SK-N-SH (cell line): ENCODE results near the gene CHCHD6. TPM values are rescaled to one million over a fixed set of nuclear protein-coding genes. Genes with fewer than 3 reads are reported as not detected.

ENCODE experiments used
- CTCF ChIA-PET: fragments of 300-600, 350-600 bp; formaldehyde crosslinking; extraction: SDS; loops from one replicate; lab custom pipeline; 2021; lab: Yijun Ruan, JAX
- POLR2A ChIA-PET: fragments of 350-600 bp; sonication (Branson Sonifier 250); formaldehyde crosslinking; extraction: SDS; loops from one replicate; lab custom pipeline; 2020; ENCODE audit warnings: antibody characterized with exemption, inconsistent platforms; lab: Yijun Ruan, JAX
- DNase-seq: peaks from one replicate; pipeline ENCODE4 v3.0.0; 2012
- H2AFZ ChIP-seq: fragments of 200-600 bp; sonication (generic); 2 replicates; pipeline ENCODE4 v1.8.1; 2016; ENCODE audit warnings: antibody characterized with exemption, mild to moderate bottlenecking, low read depth
- H3F3A ChIP-seq: fragments of 200-600 bp; sonication (generic); replicated peaks from 2 replicates; pipeline ENCODE3; 2016; ENCODE audit warnings: antibody characterized with exemption, mild to moderate bottlenecking; ENCODE audit not compliant: insufficient read depth
- H3K27ac ChIP-seq, 2 experiments: fragments of 200-500 bp in 1 of 2; fragments of 200-600 bp in 1 of 2; sonication (Bioruptor generic) in 1 of 2; sonication (generic), shearing (Covaris generic) in 1 of 2; 2 replicates each; pipeline versions ENCODE4 v1.5.1 to v1.6.1; 2014 to 2016; ENCODE audit warnings: low read depth in 2 of 2, inconsistent platforms in 1 of 2, low read length in 1 of 2, mild to moderate bottlenecking in 1 of 2, mixed read lengths in 1 of 2
- H3K27me3 ChIP-seq: fragments of 200-600 bp; sonication (generic), shearing (Covaris generic); 2 replicates; pipeline ENCODE4 v1.6.1; 2016; ENCODE audit warnings: mixed run types; ENCODE audit not compliant: insufficient read depth
- H3K36me3 ChIP-seq, 2 experiments: fragments of 200-500 bp in 1 of 2; fragments of 200-600 bp in 1 of 2; sonication (Bioruptor generic) in 1 of 2; sonication (generic) in 1 of 2; replicated peaks in 1 of 2; 2 replicates each; pipeline versions ENCODE3 to v1.5.1; 2014 to 2016; ENCODE audit warnings: low read length in 1 of 2, mild to moderate bottlenecking in 1 of 2; ENCODE audit not compliant: insufficient read depth in 2 of 2, control insufficient read depth in 1 of 2
- H3K4me1 ChIP-seq, 2 experiments: fragments of 200-500 bp in 1 of 2; fragments of 200-600 bp in 1 of 2; sonication (Bioruptor generic) in 1 of 2; sonication (generic), shearing (Covaris generic) in 1 of 2; 2 replicates each; pipeline versions ENCODE4 v1.5.1 to v1.6.1; 2014 to 2016; ENCODE audit warnings: low read depth in 1 of 2, low read length in 1 of 2, mixed run types in 1 of 2; ENCODE audit not compliant: insufficient read depth in 2 of 2, control insufficient read depth in 1 of 2
- H3K4me2 ChIP-seq: fragments of 200-600 bp; sonication (generic), shearing (Covaris generic); 2 replicates; pipeline ENCODE4 v1.6.1; 2017; ENCODE audit warnings: mixed run types
- H3K4me3 ChIP-seq, 2 experiments: fragments of 200-500 bp in 1 of 2; fragments of 200-600 bp in 1 of 2; sonication (Bioruptor generic) in 1 of 2; sonication (generic), shearing (Covaris generic) in 1 of 2; 2 replicates each; pipeline versions ENCODE4 v1.5.1 to v1.8.1; 2014 to 2016; ENCODE audit warnings: low read depth in 2 of 2, inconsistent platforms in 1 of 2, low read length in 1 of 2, mild to moderate bottlenecking in 1 of 2, mixed read lengths in 1 of 2, moderate library complexity in 1 of 2
- H3K79me2 ChIP-seq: fragments of 200-600 bp; sonication (generic); 2 replicates; pipeline ENCODE4 v1.8.1; 2017; ENCODE audit warnings: mild to moderate bottlenecking; ENCODE audit not compliant: insufficient read depth
- H3K9ac ChIP-seq: fragments of 200-600 bp; sonication (generic); 2 replicates; pipeline ENCODE4 v1.6.1; 2017; ENCODE audit warnings: mixed run types
- H3K9me2 ChIP-seq: fragments of 200-600 bp; sonication (generic); 2 replicates; pipeline ENCODE4 v1.6.1; 2017; ENCODE audit warnings: mixed run types
- H3K9me3 ChIP-seq: fragments of 200-600 bp; sonication (generic); 2 replicates; pipeline ENCODE4 v1.6.1; 2017; ENCODE audit warnings: mixed run types, mild to moderate bottlenecking, moderate library complexity
- H4K20me1 ChIP-seq: fragments of 200-600 bp; sonication (generic); 2 replicates; pipeline ENCODE4 v1.6.1; 2017; ENCODE audit warnings: mild to moderate bottlenecking, mixed run types; ENCODE audit not compliant: insufficient read depth
- CTCF ChIP-seq: fragments of 200-600 bp; sonication (generic); IDR thresholded peaks from 2 replicates; pipeline ENCODE4 v1.6.1; 2017; ENCODE audit warnings: antibody characterized with exemption, mild to moderate bottlenecking, moderate library complexity
- ELF1 ChIP-seq: IDR thresholded peaks from 2 replicates; pipeline ENCODE4 v1.4.0; 2012
- EP300 ChIP-seq, 2 experiments: IDR thresholded peaks; 2 replicates each; pipeline versions ENCODE4 v1.4.0 to v1.6.1; 2012; ENCODE audit warnings: borderline replicate concordance in 1 of 2, low read depth in 1 of 2, low read length in 1 of 2
- EZH2phosphoT487 ChIP-seq: fragments of 200-600 bp; sonication (generic); IDR thresholded peaks from 2 replicates; pipeline ENCODE4 v1.6.1; 2017; ENCODE audit warnings: low read depth, mixed run types, mild to moderate bottlenecking, antibody characterized with exemption, moderate library complexity, borderline replicate concordance
- FOSL2 ChIP-seq: IDR thresholded peaks from 2 replicates; pipeline ENCODE4 v1.4.0; 2012; ENCODE audit warnings: low read depth, mild to moderate bottlenecking, moderate library complexity, borderline replicate concordance
- FOXJ3 ChIP-seq: sonication (generic); formaldehyde crosslinking; IDR thresholded peaks from 2 replicates; pipeline ENCODE4 v1.5.1; 2020; ENCODE audit warnings: mild to moderate bottlenecking, missing genetic modification reagents
- GATA2 ChIP-seq: sonication (generic); formaldehyde crosslinking; IDR thresholded peaks from 2 replicates; pipeline ENCODE4 v1.5.0; 2020; ENCODE audit warnings: mild to moderate bottlenecking, missing genetic modification reagents
- JUND ChIP-seq: IDR thresholded peaks from 2 replicates; pipeline ENCODE4 v1.4.0; 2012
- MXI1 ChIP-seq: IDR thresholded peaks from 2 replicates; pipeline ENCODE4 v1.6.1; 2012; ENCODE audit warnings: mild to moderate bottlenecking, low read depth, low read length, improper control_type of control experiment
- NFIC ChIP-seq: IDR thresholded peaks from 2 replicates; pipeline ENCODE4 v1.4.0; 2012; ENCODE audit warnings: borderline replicate concordance
- POLR2AphosphoS5 ChIP-seq: IDR thresholded peaks from 2 replicates; pipeline ENCODE4 v1.6.1; 2012; ENCODE audit warnings: low read depth, low read length
- RAD21 ChIP-seq: IDR thresholded peaks from 2 replicates; pipeline ENCODE4 v1.6.1; 2012; ENCODE audit warnings: mild to moderate bottlenecking, low read length
- RCOR1 ChIP-seq: fragments of 150-350 bp; IDR thresholded peaks from 2 replicates; pipeline ENCODE4 v1.6.1; 2017; ENCODE audit warnings: antibody characterized with exemption, low read length
- SIN3A ChIP-seq: IDR thresholded peaks from 2 replicates; pipeline ENCODE4 v1.6.1; 2012; ENCODE audit warnings: low read depth, mild to moderate bottlenecking, low read length, moderate library complexity, borderline replicate concordance
- TAF1 ChIP-seq: IDR thresholded peaks from 2 replicates; pipeline ENCODE4 v1.6.1; 2012; ENCODE audit warnings: low read depth, mild to moderate bottlenecking, low read length, moderate library complexity, borderline replicate concordance
- TCF12 ChIP-seq: IDR thresholded peaks from 2 replicates; pipeline ENCODE4 v1.4.0; 2012
- TEAD4 ChIP-seq: IDR thresholded peaks from 2 replicates; pipeline ENCODE4 v1.4.0; 2012; ENCODE audit warnings: mild to moderate bottlenecking, borderline replicate concordance; ENCODE audit not compliant: insufficient read depth
- USF1 ChIP-seq: IDR thresholded peaks from 2 replicates; pipeline ENCODE4 v1.4.0; 2012; ENCODE audit warnings: low read depth, borderline replicate concordance
- YY1 ChIP-seq: IDR thresholded peaks from 2 replicates; pipeline ENCODE4 v1.4.0; 2012; ENCODE audit warnings: low read depth, mild to moderate bottlenecking
- WGBS: methylation state at CpG from one replicate; pipeline ENCODE4 v1.1.6; 2017; ENCODE audit warnings: low lambda C conversion rate; 5-methylcytosine and 5-hydroxymethylcytosine counted together
- polyA plus RNA-seq, 3 experiments: library from polyadenylated mRNA; depleted of rRNA; stranded (reverse); fragments of >200 nt; gene quantifications; 2 replicates each; pipeline ENCODE4 v1.2.3, GENCODE V29; 2012
- TF ChIP-seq, protein P1 (sequence below): IDR thresholded peaks from 2 replicates; pipeline ENCODE4 v1.4.0; 2012; ENCODE audit warnings: low read depth, borderline replicate concordance
- TF ChIP-seq, protein P2 (sequence below): IDR thresholded peaks from 2 replicates; pipeline ENCODE4 v1.4.0; 2012; ENCODE audit warnings: low read depth

Gene CHCHD6
- polyA plus RNA-seq, 1 of the 3 experiments (the other 2 are of a cell fraction): 42.5 TPM

- H3K79me2 ChIP-seq: no peaks in the 10 kb centered on the region
- peaks cover 7 to 11% of the 10 kb centered on the region in 2 experiments; a peak in 3 of 4 replicates for H3K4me1 ChIP-seq
- POLR2A ChIA-PET: no interaction called here
- H3K36me3 ChIP-seq: no peaks in the 10 kb centered on the region
- no peak for DNase-seq
- CTCF ChIA-PET: interaction anchor here (0.8 to 2.2 kb wide), 5 partner anchors 9 to 82 kb away, joined by 3 to 14 read pairs (median 3); no protein-coding TSS in a partner anchor
- WGBS: 82% methylated on average over 11 of the region's 13 CpGs
- TF ChIP-seq FOXJ3 (no peak), USF1 (no peak), SIN3A (no peak), TCF12 (no peak), JUND (no peak), EZH2phosphoT487 (no peak), TEAD4 (no peak), POLR2AphosphoS5 (no peak), TAF1 (no peak)
- TF ChIP-seq, protein P1, sequence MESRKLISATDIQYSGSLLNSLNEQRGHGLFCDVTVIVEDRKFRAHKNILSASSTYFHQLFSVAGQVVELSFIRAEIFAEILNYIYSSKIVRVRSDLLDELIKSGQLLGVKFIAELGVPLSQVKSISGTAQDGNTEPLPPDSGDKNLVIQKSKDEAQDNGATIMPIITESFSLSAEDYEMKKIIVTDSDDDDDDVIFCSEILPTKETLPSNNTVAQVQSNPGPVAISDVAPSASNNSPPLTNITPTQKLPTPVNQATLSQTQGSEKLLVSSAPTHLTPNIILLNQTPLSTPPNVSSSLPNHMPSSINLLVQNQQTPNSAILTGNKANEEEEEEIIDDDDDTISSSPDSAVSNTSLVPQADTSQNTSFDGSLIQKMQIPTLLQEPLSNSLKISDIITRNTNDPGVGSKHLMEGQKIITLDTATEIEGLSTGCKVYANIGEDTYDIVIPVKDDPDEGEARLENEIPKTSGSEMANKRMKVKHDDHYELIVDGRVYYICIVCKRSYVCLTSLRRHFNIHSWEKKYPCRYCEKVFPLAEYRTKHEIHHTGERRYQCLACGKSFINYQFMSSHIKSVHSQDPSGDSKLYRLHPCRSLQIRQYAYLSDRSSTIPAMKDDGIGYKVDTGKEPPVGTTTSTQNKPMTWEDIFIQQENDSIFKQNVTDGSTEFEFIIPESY: no peak
- H3K9me2 ChIP-seq: no peaks in the 10 kb centered on the region
- H3K4me2 ChIP-seq: no peak overlapping the region
- H3K9ac ChIP-seq: no peak overlapping the region
- no peaks in the 10 kb centered on the region for H3K9me3 ChIP-seq
- no peaks in the 10 kb centered on the region for H4K20me1 ChIP-seq
- H2AFZ ChIP-seq: no peak overlapping the region
- peaks cover 5% of the 10 kb centered on the region for H3F3A ChIP-seq
- H3K27ac ChIP-seq: peak overlapping the region in 1 of 2 experiments; percentile 43; a peak in 1 of 4 replicates
- H3K27me3 ChIP-seq: no peaks in the 10 kb centered on the region
- no peak overlapping the region for H3K4me3 ChIP-seq
Measured at GRCh38 chr3:126834596-126835471, 130.8 kb downstream of the CHCHD6 start.

DNA sequence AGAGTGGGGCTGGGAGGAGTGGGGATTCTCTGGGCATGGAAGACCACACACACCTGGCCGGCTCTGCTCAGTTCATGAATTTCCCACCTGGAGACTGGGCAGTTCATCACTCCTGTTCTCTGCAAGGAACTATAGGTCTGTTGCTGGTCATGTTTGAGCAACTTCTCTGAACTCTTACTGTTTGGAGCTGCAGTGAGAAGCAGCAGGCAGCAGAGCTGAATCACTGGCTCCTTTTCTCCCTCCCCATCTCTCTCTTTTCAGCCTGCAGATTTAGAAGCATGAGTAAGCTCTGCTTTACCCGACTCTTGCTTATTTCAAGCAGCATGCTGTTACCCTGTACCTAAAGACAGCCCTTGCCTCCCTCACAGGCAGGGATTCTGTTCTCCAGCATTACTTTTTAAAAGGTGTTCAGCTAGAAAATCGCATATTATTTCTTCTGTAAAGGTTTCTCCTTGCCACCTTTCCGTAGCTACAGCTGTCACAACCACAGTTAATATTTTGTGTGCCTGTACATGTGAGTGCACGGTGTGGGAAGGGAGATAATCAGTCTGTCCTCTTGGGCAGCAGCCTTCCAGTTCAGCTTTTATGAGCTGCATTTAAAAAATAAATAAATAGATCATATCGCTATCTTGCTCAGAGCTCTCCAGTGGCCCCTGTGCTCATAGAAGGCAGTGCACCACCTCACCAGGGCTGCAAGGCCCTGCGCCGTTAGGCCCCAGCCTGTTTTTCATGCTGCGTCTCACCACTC lies 131.6 kb downstream of the CHCHD6 start:
- no peaks in the 10 kb centered on the region for H3K79me2 ChIP-seq
- H3K4me2 ChIP-seq: no peak overlapping the region
- ChIA-PET CTCF (interaction anchor here (0.7 to 2.2 kb wide), 10 partner anchors 9 to 82 kb away, joined by 3 to 14 read pairs (median 4); no protein-coding TSS in a partner anchor), POLR2A (no interaction called here)
- peak overlapping the region in 1 of 2 experiments; percentile 43; a peak in 2 of 4 replicates for H3K27ac ChIP-seq
- H3K36me3 ChIP-seq: no peaks in the 10 kb centered on the region
- H2AFZ ChIP-seq: no peak overlapping the region
- H3K9me3 ChIP-seq: no peaks in the 10 kb centered on the region
- H3K27me3 ChIP-seq: no peaks in the 10 kb centered on the region
- WGBS: 80% methylated on average over 8 of the region's 9 CpGs
- no peak overlapping the region for H3K9ac ChIP-seq
- no peaks in the 10 kb centered on the region for H3K9me2 ChIP-seq
- peak; percentile 58 for DNase-seq
- H3K4me1 ChIP-seq: peaks cover 7 to 11% of the 10 kb centered on the region in 2 experiments; a peak in 3 of 4 replicates
- no peak overlapping the region for H3K4me3 ChIP-seq
- no peaks in the 10 kb centered on the region for H4K20me1 ChIP-seq
- peaks cover 5% of the 10 kb centered on the region for H3F3A ChIP-seq
- TF ChIP-seq TAF1: no peak
- TF ChIP-seq EP300 (IDR thresholded peaks at IDR 0.05; ENCODE audit: borderline replicate concordance in 1 of 2, low read depth in 1 of 2, low read length in 1 of 2): no peak
- TF ChIP-seq MXI1: no peak
- TF ChIP-seq, protein P2, sequence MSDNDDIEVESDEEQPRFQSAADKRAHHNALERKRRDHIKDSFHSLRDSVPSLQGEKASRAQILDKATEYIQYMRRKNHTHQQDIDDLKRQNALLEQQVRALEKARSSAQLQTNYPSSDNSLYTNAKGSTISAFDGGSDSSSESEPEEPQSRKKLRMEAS: 0 out of 2 replicates have a peak, but pooled peaks have one; percentile 11
- TF ChIP-seq FOSL2: 0 out of 2 replicates have a peak, but pooled peaks have one; percentile 1
- TF ChIP-seq RCOR1: no peak
- peak; percentile 38 for TF ChIP-seq CTCF
- TF ChIP-seq JUND: no peak
- no peak for TF ChIP-seq YY1
- TF ChIP-seq ELF1: no peak
- peak; percentile 37 for TF ChIP-seq RAD21
- peak; percentile 16; the same call in 1 of the 2 replicates for TF ChIP-seq GATA2 (CRISPR knock-in tag)
- TF ChIP-seq EZH2phosphoT487: no peak
- no peak for TF ChIP-seq NFIC
